B cell (primary cell): Measurements from ENCODE around the gene ATG4B.

ENCODE experiments used
- EZH2 ChIP-seq: IDR thresholded peaks from 2 replicates; pipeline ENCODE4 v1.6.1; 2012; ENCODE audit warnings: borderline replicate concordance, low read depth, mild to moderate bottlenecking, moderate library complexity, low read length; ENCODE audit not compliant: insufficient read depth, poor library complexity, severe bottlenecking
- TF ChIP-seq, protein P1 (sequence below): fragments of 200-600 bp; IDR thresholded peaks from one replicate; pipeline ENCODE4 v1.8.0; 2022; ENCODE audit warnings: antibody characterized with exemption, mild to moderate bottlenecking

GRCh38 chr2:241601841-241602240 is 35.7 kb upstream of the ATG4B start:
- TF ChIP-seq, protein P1, sequence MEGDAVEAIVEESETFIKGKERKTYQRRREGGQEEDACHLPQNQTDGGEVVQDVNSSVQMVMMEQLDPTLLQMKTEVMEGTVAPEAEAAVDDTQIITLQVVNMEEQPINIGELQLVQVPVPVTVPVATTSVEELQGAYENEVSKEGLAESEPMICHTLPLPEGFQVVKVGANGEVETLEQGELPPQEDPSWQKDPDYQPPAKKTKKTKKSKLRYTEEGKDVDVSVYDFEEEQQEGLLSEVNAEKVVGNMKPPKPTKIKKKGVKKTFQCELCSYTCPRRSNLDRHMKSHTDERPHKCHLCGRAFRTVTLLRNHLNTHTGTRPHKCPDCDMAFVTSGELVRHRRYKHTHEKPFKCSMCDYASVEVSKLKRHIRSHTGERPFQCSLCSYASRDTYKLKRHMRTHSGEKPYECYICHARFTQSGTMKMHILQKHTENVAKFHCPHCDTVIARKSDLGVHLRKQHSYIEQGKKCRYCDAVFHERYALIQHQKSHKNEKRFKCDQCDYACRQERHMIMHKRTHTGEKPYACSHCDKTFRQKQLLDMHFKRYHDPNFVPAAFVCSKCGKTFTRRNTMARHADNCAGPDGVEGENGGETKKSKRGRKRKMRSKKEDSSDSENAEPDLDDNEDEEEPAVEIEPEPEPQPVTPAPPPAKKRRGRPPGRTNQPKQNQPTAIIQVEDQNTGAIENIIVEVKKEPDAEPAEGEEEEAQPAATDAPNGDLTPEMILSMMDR, result no peak
- TF ChIP-seq EZH2, result no peak
